ENCODE measurements around the gene CD40. TPM values are rescaled to one million over a fixed set of nuclear protein-coding genes. Genes with fewer than 3 reads are reported as not detected.

Gene CD40
- total RNA-seq, 3 donors from 2014 or later, result 11.7 to 21.6 (median 17.0) TPM

Other genes starting within 250 kb of the CD40 start
- gene ZSWIM1, start 237.1 kb upstream of the CD40 start, total RNA-seq, result 10 to 100 TPM in 1 of 3 donors, 1 to 10 TPM in 2; 6.9 to 11.4 (median 7.5) TPM
- gene SPATA25, start 230.7 kb upstream of the CD40 start, total RNA-seq, result 1 to 10 TPM; 3.4 to 3.9 (median 3.7) TPM
- gene NEURL2, start 227.1 kb upstream of the CD40 start, total RNA-seq, result 1 to 10 TPM; 7.5 to 9.7 (median 8.8) TPM
- 100 to 1,000 TPM in 1 of 3 donors, 10 to 100 TPM in 2; 42.0 to 136 (median 55.6) TPM for gene CTSA, start 227.0 kb upstream of the CD40 start, total RNA-seq
- gene PLTP, start 206.2 kb upstream of the CD40 start, total RNA-seq, result 100 to 1,000 TPM in 1 of 3 donors, 10 to 100 TPM in 2; 78.3 to 405 (median 100.0) TPM
- gene PCIF1, start 183.6 kb upstream of the CD40 start, total RNA-seq, result 10 to 100 TPM; 28.2 to 40.2 (median 30.8) TPM
- gene ZNF335, start 146.1 kb upstream of the CD40 start, total RNA-seq, result 10 to 100 TPM; 12.6 to 25.9 (median 20.6) TPM
- gene MMP9, start 109.4 kb upstream of the CD40 start, total RNA-seq, result 1 to 10 TPM in 2 of 3 donors, under 1 TPM in 1; 0.98 to 7.8 (median 5.9) TPM
- gene SLC12A5, start 89.1 kb upstream of the CD40 start, total RNA-seq, result under 1 TPM in 1 of 3 donors, not detected in 2; 0.33 TPM
- 10 to 100 TPM; 30.1 to 59.7 (median 36.1) TPM for gene NCOA5, start 28.4 kb upstream of the CD40 start, total RNA-seq
- under 1 TPM; 0.15 to 0.66 (median 0.16) TPM for gene CDH22, start 190.2 kb downstream of the CD40 start, total RNA-seq

Data from breast epithelium (tissue), 3 donors.